Uterus (tissue), 4 donors: ENCODE results near the gene SYNJ2. TPM values are rescaled to one million over a fixed set of nuclear protein-coding genes. Genes with fewer than 3 reads are reported as not detected.

Experiments used
- DNase-seq, 2 donors: peaks; one replicate each; pipeline ENCODE4 v3.0.0-alpha.2; 2019 to 2020
- H3K27ac ChIP-seq, 2 donors: fragments of 200-600 bp; sonication (generic); 1 replicate in 1 of 2; 2 replicates in 1 of 2; pipeline ENCODE4 v1.5.1; 2016 to 2018
- H3K27me3 ChIP-seq, 2 donors: fragments of 200-600 bp; sonication (generic); one replicate each; pipeline ENCODE4 v1.5.1; 2018 to 2019; ENCODE audit warnings: control low read depth in 1 of 2
- H3K36me3 ChIP-seq, 2 donors: fragments of 200-600 bp; sonication (generic); one replicate each; pipeline ENCODE4 v1.5.1; 2019; ENCODE audit warnings: control low read depth in 1 of 2
- H3K4me1 ChIP-seq, 2 donors: fragments of 200-600 bp; sonication (generic); one replicate each; pipeline ENCODE4 v1.5.1; 2018 to 2019; ENCODE audit warnings: control low read depth in 1 of 2
- H3K4me3 ChIP-seq, 2 donors: fragments of 200-600 bp; sonication (generic); 1 replicate in 1 of 2; 2 replicates in 1 of 2; pipeline ENCODE4 v1.5.1; 2018 to 2019; ENCODE audit warnings: mild to moderate bottlenecking in 1 of 2
- H3K9me3 ChIP-seq, 2 donors: fragments of 200-600 bp; sonication (generic); one replicate each; pipeline ENCODE4 v1.5.1; 2019; ENCODE audit warnings: control low read depth in 1 of 2
- POLR2A ChIP-seq, 2 donors: fragments of 450-650 bp; IDR thresholded peaks; one replicate each; pipeline ENCODE4 v1.6.1; 2016; ENCODE audit warnings: antibody characterized with exemption in 2 of 2, mild to moderate bottlenecking in 1 of 2, moderate library complexity in 1 of 2
- intact Hi-C: fragments of 100-400 bp; cut with DNase I; formaldehyde crosslinking; loops from one replicate; pipeline ENCODE4 v1.15.1; 2023; ENCODE audit warnings: low total_unique reads
- total RNA-seq, 4 donors: library from RNA; depleted of rRNA in 3 of 4; stranded (reverse); fragments of >200 nt in 3 of 4; gene quantifications; one replicate each; pipeline versions ENCODE4 v1.1.0 to v1.2.4, GENCODE V29; 2014 to 2023
- TF ChIP-seq, protein P1 (sequence below), 4 experiments: fragments of 200-600 bp in 2 of 4; fragments of 450-650 bp in 2 of 4; sonication (generic) in 2 of 4; IDR thresholded peaks; one replicate each; pipeline ENCODE4 v1.5.1; 2016 to 2019; ENCODE audit warnings: antibody characterized with exemption in 4 of 4, mild to moderate bottlenecking in 2 of 4, moderate library complexity in 1 of 4
- donor health status: DM: yes; HTN: yes; CAD: no.

SYNJ2 gene
- total RNA-seq, 4 donors from 2014 or later = 9.5 to 32.2 (median 13.5) TPM

DNA sequence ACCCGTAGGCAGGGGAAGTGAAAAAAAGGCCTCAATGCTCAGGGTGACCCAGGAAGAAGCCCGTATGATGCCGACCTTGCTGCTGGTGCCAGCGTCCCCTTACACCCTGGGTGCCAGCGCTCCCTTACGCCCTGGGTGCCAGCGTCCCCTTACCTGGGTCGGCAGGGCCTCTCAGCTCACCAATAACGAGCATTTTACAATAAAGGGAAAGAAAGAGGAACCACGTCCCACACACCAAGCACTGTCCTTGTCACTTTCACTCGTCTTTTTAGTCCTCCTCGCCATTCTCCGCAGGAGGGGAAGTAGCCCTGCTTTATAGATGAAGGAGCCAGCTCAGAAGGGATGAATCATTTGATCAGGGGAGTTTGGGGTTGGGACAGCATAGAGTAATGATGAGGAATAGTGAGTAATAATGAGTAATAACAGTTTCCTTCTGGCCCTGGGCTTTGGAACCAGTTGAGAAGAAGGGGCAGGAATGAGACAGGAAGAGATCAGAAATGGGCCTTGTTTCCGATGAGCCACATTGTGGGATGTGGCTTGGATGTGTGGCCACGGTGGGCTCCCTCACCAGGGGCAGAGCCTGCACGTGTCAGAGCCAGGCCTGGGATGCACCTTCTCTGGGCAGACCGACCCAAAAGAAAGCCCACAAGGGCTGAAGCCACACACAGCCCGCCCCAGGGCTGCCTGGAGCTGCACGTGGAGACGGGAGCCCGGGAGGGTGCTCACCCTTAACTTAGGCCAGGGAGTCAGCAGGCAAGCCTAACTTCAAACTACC lies 75.7 kb downstream of the SYNJ2 start:
- DNase-seq = no peak
- Histone ChIP-seq H3K9me3 (no peaks in the 10 kb centered on the region), H3K36me3 (no peaks in the 10 kb centered on the region), H3K27me3 (no peaks in the 10 kb centered on the region), H3K4me3 (no peak overlapping the region), H3K4me1 (peaks cover 13 to 14% of the 10 kb centered on the region in 2 donors), H3K27ac (peak overlapping the region; percentile 2 to 33)
- intact Hi-C loops = no loop called here
- TF ChIP-seq POLR2A (IDR thresholded peaks at IDR 0.05) = no peak
- TF ChIP-seq, protein P1, sequence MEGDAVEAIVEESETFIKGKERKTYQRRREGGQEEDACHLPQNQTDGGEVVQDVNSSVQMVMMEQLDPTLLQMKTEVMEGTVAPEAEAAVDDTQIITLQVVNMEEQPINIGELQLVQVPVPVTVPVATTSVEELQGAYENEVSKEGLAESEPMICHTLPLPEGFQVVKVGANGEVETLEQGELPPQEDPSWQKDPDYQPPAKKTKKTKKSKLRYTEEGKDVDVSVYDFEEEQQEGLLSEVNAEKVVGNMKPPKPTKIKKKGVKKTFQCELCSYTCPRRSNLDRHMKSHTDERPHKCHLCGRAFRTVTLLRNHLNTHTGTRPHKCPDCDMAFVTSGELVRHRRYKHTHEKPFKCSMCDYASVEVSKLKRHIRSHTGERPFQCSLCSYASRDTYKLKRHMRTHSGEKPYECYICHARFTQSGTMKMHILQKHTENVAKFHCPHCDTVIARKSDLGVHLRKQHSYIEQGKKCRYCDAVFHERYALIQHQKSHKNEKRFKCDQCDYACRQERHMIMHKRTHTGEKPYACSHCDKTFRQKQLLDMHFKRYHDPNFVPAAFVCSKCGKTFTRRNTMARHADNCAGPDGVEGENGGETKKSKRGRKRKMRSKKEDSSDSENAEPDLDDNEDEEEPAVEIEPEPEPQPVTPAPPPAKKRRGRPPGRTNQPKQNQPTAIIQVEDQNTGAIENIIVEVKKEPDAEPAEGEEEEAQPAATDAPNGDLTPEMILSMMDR (IDR thresholded peaks at IDR 0.05) = no peak

DNA sequence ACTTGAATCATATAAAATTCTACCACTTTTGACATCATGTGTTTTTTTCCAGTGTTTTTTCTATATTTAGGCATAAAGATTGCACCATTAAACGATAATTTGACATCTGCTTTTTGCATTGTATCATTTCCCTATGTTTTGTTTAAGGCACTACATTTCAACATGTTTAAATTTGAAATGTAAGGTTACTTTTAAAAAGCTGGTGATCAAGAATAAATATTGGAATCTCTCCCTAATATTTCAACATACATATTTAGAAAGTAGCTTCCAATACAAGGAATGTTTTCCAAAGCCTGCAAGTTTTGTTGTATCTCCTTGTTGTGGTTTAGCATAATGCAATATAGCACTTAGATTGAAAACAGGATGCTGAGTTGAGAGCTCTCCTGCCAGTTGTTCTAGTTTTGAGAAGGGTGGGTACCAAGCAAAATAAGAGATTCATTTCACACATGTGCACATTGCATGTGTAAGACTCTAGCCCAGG lies 76.5 kb downstream of the SYNJ2 start:
- intact Hi-C loops = no loop called here
- TF ChIP-seq, protein P1 (IDR thresholded peaks at IDR 0.05) = no peak
- TF ChIP-seq POLR2A (IDR thresholded peaks at IDR 0.05) = no peak
- DNase-seq = no peak
- no peaks in the 10 kb centered on the region for H3K9me3 ChIP-seq
- H3K36me3 ChIP-seq = no peaks in the 10 kb centered on the region
- no peaks in the 10 kb centered on the region for H3K27me3 ChIP-seq
- peaks cover 13 to 14% of the 10 kb centered on the region in 2 donors for H3K4me1 ChIP-seq
- peak overlapping the region in 1 of 2 donors; percentile 2 for H3K27ac ChIP-seq
- no peak overlapping the region for H3K4me3 ChIP-seq

DNA sequence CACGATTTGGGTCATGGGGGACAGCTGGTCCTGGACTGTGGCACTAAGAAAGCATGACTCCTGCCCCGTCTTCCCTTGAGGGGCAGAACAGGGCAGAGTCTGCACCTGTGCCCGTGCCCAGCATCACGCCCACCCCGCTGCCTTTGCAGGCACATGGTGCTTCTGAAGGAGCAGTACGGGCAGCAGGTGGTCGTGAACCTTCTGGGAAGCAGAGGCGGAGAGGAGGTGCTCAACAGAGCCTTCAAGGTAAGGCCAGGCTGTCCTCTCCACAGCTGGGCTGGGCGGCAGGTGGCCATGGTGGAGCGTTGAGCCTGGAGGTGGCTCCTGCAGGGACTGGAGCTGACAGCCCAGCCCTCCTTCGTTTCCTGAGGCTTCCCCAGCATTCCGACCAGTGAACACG lies 77.4 kb downstream of the SYNJ2 start:
- Histone ChIP-seq H3K27ac (no peak overlapping the region), H3K27me3 (no peaks in the 10 kb centered on the region), H3K4me3 (no peak overlapping the region), H3K4me1 (peaks cover 13 to 14% of the 10 kb centered on the region in 2 donors), H3K36me3 (no peaks in the 10 kb centered on the region), H3K9me3 (no peaks in the 10 kb centered on the region)
- no peak for TF ChIP-seq POLR2A (IDR thresholded peaks at IDR 0.05)
- TF ChIP-seq, protein P1 (IDR thresholded peaks at IDR 0.05) = no peak
- DNase-seq = no peak
- intact Hi-C loops = no loop called here

DNA sequence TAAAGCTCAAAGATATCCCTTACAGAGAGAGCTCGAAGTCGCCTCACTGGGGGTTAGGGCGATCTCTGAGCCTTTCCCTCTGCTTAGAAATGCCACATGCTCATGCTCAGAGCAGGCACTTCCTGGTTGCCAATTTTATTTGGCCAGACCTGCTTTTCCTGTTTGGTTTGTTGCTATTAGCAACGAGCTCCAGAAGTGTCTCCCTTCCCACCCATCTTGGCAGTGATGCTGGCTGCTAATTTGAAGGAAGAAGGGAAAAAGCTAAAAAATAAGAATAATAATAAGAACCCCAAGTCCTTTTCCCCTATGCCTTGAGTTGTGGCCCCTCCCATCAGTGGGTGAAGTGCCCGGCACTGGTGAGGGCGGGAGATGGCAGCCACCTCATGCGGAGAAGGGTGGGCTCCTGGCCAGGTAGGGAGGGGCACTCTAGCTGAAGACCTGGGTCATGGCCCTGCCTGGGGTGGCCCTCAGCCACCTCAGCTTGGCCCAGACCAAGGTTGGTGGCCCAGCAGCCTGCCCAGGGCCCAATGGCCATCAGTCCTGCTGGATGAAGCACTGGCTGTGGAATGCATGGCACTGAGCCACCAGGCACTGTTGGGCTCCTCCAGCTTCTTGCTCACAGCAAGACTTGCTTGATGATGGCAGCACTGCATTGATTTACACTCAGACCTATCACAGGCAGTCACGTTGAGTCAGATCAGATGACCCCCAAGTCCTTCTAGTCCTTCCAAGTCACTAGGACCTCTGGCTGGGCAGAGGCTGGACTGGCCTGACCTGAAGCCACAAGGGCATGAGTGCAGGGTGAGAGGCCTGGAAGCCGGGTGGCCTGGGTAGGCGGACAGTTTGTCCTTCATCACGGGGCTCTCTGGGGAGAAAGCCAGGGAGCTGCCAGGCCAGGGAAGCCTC lies 79.0 kb downstream of the SYNJ2 start:
- no peaks in the 10 kb centered on the region for H3K36me3 ChIP-seq
- intact Hi-C loops = loop anchor here (10.0 kb wide), 1 partner anchor 86 kb away; no protein-coding TSS in a partner anchor
- H3K9me3 ChIP-seq = no peaks in the 10 kb centered on the region
- H3K27me3 ChIP-seq = no peaks in the 10 kb centered on the region
- peaks cover 13 to 14% of the 10 kb centered on the region in 2 donors for H3K4me1 ChIP-seq
- peak overlapping the region; percentile 66 to 72 for H3K27ac ChIP-seq
- no peak for TF ChIP-seq POLR2A (IDR thresholded peaks at IDR 0.05)
- TF ChIP-seq, protein P1 (IDR thresholded peaks at IDR 0.05) = no peak
- no peak overlapping the region for H3K4me3 ChIP-seq
- peak; percentile 77 for DNase-seq
